NCI-H1092 treated with DMSO at 0.1 percent for 48 hours (cell line): ENCODE data around the gene ADNP.

Experiments used
- DNase-seq: peaks from one replicate; lab custom pipeline; 2025; lab: John Stamatoyannopoulos, UW

Gene ADNP

DNA sequence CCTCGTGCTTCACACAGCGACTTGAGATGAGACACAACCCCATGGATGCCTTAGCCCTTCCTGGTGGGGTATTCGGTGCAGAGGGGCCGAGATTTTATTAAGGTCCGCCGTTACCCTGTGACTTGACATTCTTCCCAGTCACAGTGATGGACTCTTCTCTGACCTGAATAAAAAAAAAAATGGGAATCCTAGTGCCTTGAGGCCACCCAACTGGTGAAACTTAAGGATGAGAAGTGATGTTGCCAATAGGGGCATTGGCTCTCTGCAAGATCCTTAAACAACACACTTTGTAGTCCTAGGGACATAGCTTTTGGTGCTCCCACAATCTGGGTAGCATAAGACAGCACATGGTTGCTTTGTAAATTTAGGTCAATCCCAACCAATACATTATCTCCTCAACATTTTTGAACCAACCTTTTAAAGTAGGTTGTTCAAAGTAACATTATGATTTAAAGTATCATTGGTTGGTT is 814 bp upstream of the ADNP start:
- DNase-seq, result peak; percentile 14

DNA sequence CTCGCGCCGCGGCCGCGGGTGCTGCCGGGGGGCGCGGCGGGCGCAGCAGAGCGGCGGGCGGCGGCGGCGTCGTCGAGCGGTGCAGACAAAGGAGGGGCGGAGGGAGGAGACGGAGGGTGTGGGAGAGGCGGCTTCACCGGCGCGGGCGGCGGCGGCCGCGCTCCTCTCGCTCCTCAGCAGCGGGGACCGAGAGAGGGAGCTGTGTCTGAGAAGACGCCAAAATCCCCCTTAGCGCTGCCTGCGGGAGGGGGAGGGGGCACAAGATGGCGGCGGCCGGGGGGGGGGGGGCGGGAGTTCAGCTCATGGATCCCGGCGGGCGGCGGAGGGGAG is 296 bp downstream of the ADNP start:
- no peak for DNase-seq

DNA sequence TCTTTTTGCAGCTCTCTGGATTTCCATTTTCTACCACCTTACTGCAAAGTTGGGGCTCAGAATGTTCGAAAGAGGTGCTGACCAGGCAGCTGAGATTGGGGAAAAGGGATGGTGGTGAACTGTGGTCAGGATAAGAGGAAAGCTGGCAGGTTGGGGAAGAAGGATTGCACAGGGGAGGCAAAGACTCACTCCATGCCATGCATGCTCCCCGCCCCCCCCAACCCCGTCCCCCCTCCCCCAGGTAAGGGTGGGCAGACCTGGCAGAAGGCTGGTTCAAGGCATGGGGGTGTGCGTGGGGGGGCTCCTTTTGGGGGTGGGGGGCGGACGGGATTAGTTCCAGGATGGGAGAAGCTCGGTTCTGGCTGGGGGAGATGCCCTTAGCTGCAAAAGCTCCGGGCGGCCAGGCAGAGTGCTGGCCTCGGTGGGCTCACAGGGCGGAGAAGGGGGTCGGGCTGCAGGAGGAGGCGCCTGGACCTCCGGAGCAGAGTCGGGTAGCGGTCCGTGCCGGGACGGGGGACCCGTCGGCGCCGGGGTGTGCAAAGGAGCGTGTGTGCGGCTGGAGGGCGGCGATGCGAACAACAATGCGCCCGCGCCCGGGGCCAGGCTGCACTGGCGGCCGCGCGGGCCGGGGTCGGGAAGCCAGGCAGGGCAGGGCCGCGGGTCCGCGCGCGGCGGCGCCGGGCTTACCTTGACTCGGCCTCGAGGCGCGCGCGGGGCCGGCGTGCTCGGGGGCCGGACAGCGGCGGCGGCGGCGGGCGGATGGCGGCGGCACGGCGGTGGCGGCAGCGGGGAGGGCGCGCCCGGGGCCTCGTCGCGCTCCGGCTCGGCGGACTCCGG is 880 bp downstream of the ADNP start:
- peak; percentile 45 for DNase-seq

DNA sequence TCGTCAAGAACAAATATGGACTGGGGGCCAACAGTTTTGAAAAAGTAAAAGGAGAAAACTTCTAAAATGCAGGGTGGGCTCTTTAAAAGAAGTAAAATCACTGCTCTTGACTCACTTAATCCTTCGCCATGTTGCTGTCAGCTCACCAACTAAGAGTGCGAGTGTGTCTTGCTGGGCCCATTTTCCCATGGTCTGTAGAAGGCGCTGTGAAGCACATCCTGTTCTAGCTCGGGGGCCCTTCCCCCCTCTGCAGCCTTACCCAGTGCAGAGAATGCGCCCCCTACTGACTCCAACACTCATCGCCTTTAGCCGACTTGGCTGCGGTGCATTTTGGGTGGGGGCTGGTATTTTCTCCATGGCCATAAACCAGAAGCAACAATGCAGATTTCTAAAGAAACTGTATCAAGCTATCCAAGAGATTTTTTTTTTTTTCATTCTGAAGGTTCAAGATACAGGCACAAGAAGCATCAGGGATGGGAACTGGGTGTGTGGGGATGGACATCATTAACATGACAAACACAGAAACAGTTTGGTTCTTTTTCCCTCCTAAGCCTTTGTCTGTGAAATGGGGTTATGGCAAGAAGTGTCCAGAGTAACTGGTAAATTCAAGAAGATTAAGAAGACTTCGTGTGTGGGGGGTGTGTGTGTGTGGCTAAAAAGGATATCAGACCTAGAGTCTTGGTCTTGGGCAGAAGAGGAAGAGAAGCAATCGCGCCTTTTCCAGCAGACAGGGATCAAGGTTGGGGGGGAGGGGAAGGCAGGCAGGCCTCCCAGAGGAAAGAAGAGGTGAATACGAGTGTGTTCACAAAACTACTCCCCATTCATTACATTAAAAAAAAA is 1.7 kb downstream of the ADNP start:
- DNase-seq, result peak; percentile 82

DNA sequence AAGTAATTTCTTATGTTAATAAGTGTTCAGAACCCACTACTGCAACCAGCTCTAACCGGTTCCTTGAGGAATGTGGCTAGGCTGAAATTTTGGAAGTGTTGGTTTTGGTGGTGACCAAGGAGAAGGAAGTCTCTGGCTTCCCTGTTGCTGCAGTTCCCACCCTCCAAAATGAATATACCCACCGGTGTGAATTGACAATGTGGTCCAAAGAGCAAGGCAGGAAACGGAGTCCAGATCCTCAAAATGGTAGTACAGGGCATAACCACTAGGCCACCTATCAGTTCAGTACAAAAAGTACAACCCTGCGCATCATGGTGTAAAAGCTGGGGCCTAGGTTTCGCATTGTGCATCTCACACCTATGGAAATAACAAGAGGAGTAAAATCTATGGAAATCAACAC is 2.8 kb downstream of the ADNP start:
- no peak for DNase-seq

DNA sequence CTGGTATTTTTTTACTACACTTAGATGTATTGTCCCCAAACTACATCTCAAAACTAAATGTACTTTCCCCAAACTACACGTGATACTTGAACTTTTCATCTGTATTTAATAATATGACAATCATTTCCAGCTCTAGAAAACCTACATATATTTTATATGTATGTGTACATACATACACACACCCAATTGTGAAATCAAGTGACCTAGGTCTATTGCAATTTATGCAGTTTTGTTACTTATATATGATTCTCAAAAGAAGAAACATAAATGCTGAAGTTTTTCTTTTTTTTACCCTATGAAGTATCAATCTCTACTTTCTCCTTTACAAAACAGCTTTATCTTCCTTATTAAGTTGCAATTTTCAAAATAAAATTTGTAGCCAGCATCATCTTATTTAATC is 4.7 kb downstream of the ADNP start:
- DNase-seq, result no peak

DNA sequence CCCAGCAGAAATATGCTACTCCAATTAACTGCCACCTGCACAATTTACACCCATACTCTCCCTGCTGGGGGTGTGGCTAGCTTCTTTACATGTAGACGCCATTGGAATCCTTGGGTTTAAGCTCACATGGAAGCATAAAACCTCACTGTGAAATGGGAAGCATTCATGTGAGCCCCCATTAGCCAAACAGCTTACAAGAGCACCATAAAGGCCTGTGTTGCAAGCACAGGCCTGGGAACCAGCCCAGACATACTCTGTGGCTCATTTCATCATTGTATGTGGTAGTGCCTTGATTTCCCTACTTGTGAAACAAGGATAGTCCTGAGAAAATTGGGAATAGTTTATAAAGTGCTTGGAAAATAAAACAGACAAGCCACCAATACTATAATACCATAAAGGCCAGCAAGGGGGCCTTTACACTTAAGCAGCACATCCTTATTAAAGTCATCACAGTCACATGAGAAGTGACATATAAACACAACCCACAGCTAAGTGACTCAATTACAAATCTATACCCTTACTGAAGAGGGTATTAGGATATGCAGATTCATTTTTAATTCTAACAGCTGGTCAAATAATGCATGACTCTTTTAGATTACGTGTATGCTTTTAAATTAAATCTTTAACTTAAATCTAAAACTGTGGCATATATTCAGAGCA is 6.8 kb downstream of the ADNP start:
- no peak for DNase-seq

DNA sequence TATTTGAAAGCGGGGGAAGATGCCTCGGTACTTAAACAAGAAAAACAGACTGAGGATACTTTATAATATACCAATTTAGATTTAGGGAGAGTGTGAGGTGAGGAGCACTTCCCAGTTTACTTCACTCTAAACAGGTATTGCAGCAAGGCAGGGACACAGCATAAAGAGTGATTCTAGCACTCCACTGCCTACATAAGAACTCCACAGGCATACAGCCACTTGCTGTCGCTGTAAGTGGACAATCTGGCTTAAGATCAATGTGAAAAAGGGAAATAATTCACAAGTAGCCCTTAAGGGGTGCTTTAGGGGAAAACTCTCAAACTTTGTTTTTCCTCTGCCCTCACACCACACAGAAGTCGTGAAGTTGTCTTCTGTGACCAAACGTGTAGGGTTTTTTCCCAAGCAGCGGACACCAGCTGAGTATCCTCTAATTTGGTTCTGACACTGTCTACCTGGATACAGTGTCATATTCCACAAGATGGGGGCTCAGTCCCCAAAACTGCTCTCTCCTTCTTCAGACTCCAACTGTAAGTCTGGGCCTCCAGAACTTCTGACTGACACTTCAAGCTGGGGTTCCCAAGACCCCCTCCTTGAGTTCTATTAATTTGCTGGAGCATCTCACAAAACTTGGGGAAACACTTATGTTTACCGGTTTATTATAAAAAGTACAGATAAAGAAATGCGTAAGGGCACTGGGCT is 9.3 kb downstream of the ADNP start:
- DNase-seq, result no peak

DNA sequence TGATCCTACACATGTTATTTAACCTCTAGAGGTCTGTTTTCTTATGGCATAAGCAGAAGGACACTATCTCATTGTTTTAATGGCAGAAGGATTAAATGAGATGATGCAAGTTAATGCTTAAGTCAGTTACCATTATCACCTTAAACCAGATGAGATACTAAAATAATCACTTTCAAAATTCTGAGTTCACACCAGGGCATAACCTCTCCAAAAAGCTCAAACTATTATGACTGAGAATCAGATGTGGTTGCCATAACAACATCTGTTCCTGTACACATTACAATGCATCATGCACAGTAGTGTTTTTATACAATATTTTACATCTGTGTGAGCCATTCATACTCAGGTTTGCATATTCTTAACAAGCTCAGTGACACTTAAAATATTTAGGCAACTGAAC is 10.2 kb downstream of the ADNP start:
- DNase-seq, result no peak

DNA sequence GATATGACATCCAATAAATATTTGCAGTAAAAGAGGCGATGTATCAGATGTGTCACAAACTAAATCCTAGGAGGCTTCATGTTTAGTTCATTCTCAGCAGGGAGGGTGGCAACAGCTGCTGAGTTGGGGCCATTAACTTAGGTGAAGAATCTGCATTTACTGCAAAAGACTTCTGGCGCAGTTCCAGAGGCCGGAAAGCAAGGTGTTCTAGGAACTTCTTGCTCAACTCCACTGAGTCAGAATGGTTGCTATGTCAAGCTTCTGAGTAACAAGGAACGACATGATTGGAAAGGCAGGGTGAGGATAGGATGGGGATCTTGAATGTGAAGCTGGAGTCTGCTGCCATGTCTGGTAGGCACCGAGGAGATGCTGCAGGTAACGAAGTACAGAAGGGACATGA is 11.7 kb downstream of the ADNP start:
- DNase-seq, result no peak

DNA sequence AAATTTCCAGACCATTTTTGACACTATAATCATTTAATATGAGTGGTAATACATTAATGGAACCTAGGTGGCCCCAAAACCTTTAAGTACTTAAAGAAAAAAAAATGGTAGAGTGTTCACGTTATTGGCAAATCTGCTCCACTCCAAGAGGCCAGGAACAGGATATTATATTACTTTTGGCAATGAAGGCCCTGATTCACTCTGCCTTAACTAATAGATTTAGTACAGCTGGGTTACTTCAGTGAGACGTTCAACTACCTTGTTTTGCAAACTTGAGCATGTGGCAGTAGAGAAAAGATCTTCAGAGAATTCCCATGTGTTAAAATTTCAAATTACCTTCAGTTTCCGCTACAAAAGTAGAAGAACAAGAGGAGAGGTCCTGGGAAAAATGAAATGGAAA is 12.8 kb downstream of the ADNP start:
- DNase-seq, result no peak

DNA sequence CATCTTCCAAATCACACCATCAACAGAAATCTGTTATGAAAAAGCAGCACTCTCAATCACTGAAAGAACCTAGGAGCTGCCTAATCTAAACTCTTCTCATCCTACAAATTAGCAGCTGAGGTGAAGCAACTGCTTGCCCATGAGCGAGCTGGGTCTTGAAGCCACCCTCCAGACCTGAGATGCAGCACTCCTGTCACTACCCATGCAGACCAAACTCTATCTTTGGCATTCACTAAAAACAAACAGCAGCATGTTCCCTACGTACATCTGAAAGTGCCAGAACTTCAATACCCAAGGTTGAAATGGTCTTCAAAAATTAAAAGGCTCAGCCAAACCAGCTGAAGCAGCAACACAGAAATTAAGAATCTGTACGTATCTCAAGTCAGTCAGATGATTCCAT is 14.3 kb downstream of the ADNP start:
- DNase-seq, result no peak

DNA sequence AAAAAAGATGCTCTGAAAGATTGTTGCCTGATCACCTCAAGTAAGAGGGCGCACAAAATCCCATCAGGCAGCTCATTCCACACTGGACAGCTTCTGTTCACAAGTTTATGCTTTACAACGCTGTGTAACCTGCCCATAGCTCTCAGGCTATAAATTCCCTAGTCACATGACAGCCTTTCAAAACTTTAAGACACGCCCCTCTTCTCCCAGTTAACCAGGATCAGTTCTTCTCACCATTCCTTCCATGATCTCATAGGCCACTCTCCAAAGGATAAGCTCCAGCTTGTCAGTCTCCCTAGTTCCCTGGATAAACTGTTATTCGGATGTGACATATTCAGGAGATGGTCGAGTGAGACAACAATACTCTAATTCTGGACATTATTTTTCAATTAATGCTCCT is 15.0 kb downstream of the ADNP start:
- no peak for DNase-seq

DNA sequence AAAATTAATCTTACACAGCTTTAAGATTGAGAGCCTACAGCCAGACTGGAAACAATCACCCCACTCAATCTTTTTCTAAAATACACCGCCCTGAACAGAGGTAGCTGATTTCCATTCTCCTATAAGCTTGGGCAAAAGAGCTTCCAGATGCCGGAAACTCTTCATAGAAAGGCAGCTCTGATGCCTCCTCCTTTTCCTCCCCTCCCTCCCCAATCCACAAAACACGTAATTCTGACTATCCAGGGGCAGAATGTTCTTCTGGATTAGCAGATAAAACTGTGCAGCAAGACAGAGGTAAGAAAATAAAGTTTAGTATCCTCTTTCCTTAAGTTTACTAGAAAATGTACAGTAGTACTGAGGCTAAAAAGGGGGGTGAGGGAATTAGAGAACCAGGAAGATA is 15.8 kb downstream of the ADNP start:
- no peak for DNase-seq

DNA sequence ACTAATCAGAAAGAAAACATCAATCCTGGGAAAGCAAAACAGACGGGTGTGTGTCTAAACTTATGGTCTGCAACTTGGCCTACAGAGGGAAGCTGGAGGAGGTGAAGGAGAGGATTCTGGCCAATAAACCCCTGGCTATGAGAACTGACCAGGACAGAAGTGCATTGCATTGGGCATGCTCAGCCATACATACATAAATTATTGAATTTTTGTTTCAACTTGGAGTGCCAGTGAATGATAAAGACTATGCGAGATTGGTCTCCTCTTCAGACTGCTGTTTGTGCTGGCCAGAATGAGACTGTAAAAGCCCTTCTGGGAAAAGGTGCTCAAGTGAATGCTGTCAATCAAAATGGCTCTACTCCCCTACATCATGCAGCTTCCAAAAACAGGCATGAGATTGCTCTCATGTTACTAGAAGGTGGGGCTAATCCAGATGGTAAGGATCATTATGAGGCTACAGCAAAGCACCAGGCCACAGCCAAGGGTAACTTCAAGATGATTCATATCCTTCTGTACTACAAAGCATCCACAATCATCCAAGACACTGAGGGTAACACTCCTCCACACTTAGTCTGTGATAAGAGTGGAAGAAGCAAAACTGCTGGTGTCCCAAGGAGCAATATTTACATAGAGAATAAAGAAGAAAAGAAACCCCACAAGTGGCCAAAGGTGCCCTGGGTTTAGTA is 17.4 kb downstream of the ADNP start:
- DNase-seq, result no peak

DNA sequence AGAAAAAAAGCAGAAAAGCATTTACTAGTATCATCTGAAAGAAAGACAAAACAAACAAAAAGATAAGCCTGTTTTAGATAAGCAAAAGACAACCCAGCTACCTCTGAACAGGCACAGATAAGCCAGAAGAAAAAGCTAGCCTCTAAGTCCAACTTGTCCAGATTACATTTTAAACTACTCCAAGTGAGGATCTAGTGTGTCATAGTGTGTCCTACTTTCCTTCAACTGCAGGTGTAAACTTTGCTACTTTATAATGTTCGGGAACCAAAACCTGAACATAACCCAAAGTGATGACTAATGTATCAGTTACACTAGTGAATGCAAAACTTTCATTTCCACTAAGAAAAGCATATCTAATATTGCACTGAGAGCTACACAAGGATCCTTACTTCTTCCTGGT is 19.5 kb downstream of the ADNP start:
- no peak for DNase-seq

DNA sequence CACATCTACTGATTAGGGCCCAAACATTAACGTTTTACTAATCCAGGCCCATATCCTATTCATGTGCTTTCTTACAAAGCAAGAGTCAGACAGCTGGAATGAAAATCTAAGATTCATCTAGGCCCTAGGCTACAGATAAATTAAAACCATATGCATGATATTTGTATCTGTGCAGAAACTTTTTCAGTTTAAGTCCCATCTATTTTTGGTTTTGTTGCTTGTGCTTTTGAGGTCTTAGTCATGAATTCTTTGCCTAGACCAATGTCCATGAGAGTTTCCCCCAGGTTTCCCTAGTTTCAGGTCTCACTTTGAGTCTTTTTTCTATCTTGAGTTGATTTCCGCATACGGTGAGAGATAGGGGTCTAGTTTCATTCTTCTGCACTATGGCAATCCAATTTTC is 20.2 kb downstream of the ADNP start:
- no peak for DNase-seq

DNA sequence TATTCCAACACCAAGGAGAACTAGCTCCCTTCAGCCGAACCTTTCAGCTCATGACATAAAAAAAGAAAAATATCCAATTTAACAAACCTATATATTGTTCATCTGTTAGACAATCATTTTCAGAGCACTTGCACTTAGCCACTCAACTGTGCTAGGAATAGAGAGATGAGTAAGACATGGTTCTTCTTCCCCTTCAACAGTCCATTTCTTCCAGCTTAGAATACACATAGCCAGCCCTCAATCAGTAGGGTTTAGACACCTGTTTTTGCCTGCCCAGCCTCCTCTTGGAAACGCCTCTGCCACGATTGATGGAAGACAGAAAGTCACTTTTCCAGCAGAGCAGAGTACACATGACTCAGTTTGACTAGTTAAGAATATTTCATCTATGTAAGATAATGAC is 21.8 kb downstream of the ADNP start:
- DNase-seq, result no peak

DNA sequence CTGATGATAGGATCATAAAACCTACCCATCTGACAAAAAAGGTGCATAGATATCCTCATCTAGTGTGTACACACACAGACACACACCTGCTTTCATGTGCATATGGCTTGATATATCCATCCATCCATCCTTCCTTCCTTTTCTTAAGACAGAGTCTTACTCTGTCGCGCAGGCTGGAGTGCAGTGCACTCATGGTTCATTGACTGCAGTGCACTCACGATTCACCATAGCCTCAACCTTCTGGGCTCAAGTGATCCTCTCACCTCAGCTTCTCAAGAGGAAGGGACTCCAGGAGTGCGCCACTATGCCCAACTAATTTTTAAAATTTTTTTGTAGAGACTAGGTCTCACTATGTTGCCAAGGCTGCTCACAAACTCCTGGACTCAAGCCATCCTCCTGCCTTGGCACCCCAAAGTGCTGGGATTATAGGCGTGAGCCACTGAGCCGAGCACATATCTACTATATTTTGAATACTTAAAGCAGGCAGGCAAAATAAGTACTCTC is 27.1 kb downstream of the ADNP start:
- DNase-seq, result no peak

DNA sequence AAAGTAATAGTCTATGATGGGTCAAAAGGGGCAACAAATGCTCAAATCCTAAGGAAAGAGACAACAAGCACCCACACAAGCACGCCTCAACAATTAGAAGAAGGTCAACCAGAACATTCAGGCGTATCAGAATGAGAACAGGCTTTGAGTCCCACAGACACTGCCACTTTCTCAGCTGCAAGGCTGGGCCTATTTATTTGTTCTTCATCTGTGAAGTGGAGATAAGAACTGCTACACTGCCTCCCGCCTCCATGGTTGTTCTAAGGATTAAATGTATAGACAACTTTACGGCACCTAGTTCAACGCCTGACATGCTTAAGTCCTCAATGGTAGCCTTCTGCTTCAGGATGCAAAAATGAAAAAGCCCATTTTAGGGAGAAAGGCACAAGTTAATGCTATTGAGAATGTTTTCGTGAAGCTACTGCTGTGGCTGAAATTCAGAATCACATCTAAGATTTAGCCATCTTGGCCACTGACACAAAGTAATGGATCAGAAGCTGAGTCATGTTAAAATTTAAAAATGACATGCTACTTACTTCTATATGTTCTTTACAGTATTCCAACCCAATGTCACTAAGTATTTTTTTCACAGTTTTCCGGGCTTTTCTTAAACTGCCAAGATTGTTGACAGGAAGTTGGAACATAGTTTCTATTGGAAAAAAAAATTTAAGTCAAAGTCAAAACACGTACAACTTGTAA is 27.7 kb downstream of the ADNP start:
- DNase-seq, result no peak

DNA sequence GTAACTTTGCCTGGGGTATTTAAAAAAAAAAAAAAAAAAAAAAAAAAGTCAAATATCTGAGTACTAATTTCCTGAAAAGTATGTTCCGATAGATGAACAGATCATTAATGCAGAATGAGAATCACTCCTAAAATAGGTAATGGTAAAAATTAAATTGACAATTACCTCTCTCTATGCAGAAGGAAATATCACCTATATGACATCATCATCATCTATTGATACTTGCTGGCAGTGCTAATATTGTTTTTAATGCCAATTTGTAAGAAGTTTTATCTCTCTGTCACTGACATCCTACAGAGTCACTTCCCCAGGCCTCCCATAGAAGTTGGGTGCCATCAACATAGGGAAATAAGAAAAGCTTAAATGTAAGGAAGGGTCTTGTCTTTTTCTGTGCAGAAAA is 29.9 kb downstream of the ADNP start:
- no peak for DNase-seq
